WTC11 (cell line): ENCODE data around the gene WDR27. TPM values are rescaled to one million over a fixed set of nuclear protein-coding genes. Genes with fewer than 3 reads are reported as not detected.
"Not testable (repeated sequence)": the region's sequence is repeated elsewhere in the genome, so short reads cannot be mapped to it uniquely, and the experiment has no call there.

Source experiments
- ATAC-seq: fragments of 200-7000 bp; cut with Tn5 transposase; 2 replicates; pipeline ENCODE4 v1.10.0; 2021; ENCODE audit warnings: mild to moderate bottlenecking, moderate library complexity
- CTCF ChIA-PET: fragments of 300-600 bp; sonication (Branson Sonifier 250); formaldehyde crosslinking; loops from one replicate; lab custom pipeline; 2021; ENCODE audit warnings: antibody characterized with exemption; lab: Charles Lee
- POLR2A ChIA-PET: fragments of 350-600 bp; sonication (Branson Sonifier 250); formaldehyde crosslinking; loops from one replicate; lab custom pipeline; 2021; ENCODE audit warnings: antibody characterized with exemption; lab: Charles Lee
- DNase-seq: peaks from one replicate; pipeline ENCODE4 v3.0.0; 2021; ENCODE audit warnings: low spot score
- H3K27ac Mint-ChIP-seq: 2 replicates; pipeline ENCODE4 v1.8.0; 2021; ENCODE audit warnings: mixed read lengths
- H3K27me3 Mint-ChIP-seq: 2 replicates; pipeline ENCODE4 v1.8.0; 2021; ENCODE audit warnings: low read depth, mild to moderate bottlenecking, moderate library complexity, mixed read lengths
- H3K36me3 Mint-ChIP-seq: 2 replicates; pipeline ENCODE4 v1.8.0; 2021; ENCODE audit warnings: mixed read lengths
- H3K4me1 Mint-ChIP-seq: 2 replicates; pipeline ENCODE4 v1.8.0; 2022; ENCODE audit warnings: mixed read lengths
- H3K4me3 Mint-ChIP-seq: 2 replicates; pipeline ENCODE4 v1.8.0; 2021; ENCODE audit warnings: mild to moderate bottlenecking, moderate library complexity, mixed read lengths
- H3K9me3 Mint-ChIP-seq: 2 replicates; pipeline ENCODE4 v1.8.0; 2021; ENCODE audit warnings: mixed read lengths
- AFF4 ChIP-seq: sonication (generic); formaldehyde crosslinking; IDR thresholded peaks from 2 replicates; pipeline ENCODE4 v1.8.1; 2023; ENCODE audit warnings: mild to moderate bottlenecking, missing genetic modification reagents, borderline replicate concordance
- ARID4B ChIP-seq: sonication (generic); formaldehyde crosslinking; IDR thresholded peaks from 2 replicates; pipeline ENCODE4 v1.8.0; 2023; ENCODE audit warnings: missing genetic modification reagents, mild to moderate bottlenecking, borderline replicate concordance
- ELF4 ChIP-seq: sonication (generic); formaldehyde crosslinking; IDR thresholded peaks from 2 replicates; pipeline ENCODE4 v1.8.1; 2022; ENCODE audit warnings: low read depth, mild to moderate bottlenecking, moderate library complexity, missing genetic modification reagents
- ETV6 ChIP-seq: sonication (generic); formaldehyde crosslinking; IDR thresholded peaks from 2 replicates; pipeline ENCODE4 v1.8.1; 2022; ENCODE audit warnings: mild to moderate bottlenecking, missing genetic modification reagents
- MXD4 ChIP-seq: fragments of 250-450 bp; sonication (Bioruptor Pico); IDR thresholded peaks from 2 replicates; pipeline ENCODE4 v1.8.0; 2021; ENCODE audit warnings: mild to moderate bottlenecking, moderate library complexity, borderline replicate concordance
- MYBL2 ChIP-seq: sonication (generic); formaldehyde crosslinking; IDR thresholded peaks from 2 replicates; pipeline ENCODE4 v1.8.1; 2023; ENCODE audit warnings: mild to moderate bottlenecking, moderate library complexity, missing genetic modification reagents
- NFATC4 ChIP-seq: fragments of 250-450 bp; sonication (Bioruptor Pico); IDR thresholded peaks from 2 replicates; pipeline ENCODE4 v1.9.0; 2021; ENCODE audit warnings: mild to moderate bottlenecking
- PRRX2 ChIP-seq: fragments of 250-450 bp; sonication (Bioruptor Pico); IDR thresholded peaks from 2 replicates; pipeline ENCODE4 v1.8.0; 2021; ENCODE audit warnings: mild to moderate bottlenecking
- STAT6 ChIP-seq: sonication (generic); formaldehyde crosslinking; conservative IDR thresholded peaks from 2 replicates; pipeline ENCODE4 v1.8.1; 2023; ENCODE audit warnings: mild to moderate bottlenecking, low read depth, missing genetic modification reagents, moderate library complexity
- TEAD1 ChIP-seq: sonication (generic); formaldehyde crosslinking; IDR thresholded peaks from 2 replicates; pipeline ENCODE4 v1.8.0; 2022; ENCODE audit warnings: mild to moderate bottlenecking, missing genetic modification reagents
- ZNF121 ChIP-seq: sonication (generic); formaldehyde crosslinking; IDR thresholded peaks from 2 replicates; pipeline ENCODE4 v1.8.0; 2023; ENCODE audit warnings: missing genetic modification reagents
- total RNA-seq: library from RNA; stranded (reverse); gene quantifications from 3 replicates; pipeline ENCODE4 v1.2.3, GENCODE V29; 2021
- TF ChIP-seq, protein P1 (sequence below): sonication (generic); formaldehyde crosslinking; IDR thresholded peaks from 2 replicates; pipeline ENCODE4 v1.8.1; 2023; ENCODE audit warnings: mild to moderate bottlenecking, missing genetic modification reagents, moderate library complexity

The WDR27 gene
- total RNA-seq, 1 experiment from 2014 or later = 126 TPM

DNA sequence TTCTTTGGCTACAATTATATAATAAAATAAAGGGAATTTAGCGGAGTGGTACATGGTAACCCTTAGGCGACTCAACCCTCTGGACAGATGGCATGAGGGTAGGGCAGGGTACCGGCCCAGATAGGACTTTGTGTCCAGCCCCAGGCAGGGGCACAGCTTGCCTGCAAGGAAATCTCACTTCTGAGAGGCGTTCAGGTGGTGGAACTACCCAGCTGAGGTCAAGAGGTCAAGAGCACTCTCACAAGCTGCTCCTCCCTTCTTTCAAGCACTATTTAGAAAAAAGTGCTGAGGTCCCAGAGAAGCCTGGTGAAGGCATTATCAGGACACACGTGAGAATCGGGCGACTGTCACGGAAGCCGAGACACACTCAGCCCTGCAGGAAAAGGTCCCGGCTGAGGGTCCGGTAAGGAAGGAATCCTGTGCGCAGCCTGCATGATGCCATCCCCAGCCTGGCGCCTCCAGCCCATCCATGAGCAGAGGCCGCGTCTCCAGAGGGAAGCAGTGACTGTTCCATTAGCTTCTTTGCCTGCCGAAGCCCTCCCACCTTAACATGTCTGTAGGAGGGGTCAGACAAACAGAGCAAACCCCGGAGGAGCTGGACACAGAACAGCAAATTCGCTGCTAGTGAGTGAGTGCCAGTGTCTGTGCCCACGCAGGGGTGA, 54.8 kb downstream of the WDR27 start:
- DNase-seq = no peak
- TF ChIP-seq ETV6 (no peak), MYBL2 (CRISPR knock-in tag) (no peak), TEAD1 (CRISPR knock-in tag) (no peak), PRRX2 (CRISPR knock-in tag) (no peak), NFATC4 (CRISPR knock-in tag) (no peak), AFF4 (no peak), ARID4B (CRISPR knock-in tag) (no peak), ELF4 (no peak), STAT6 (CRISPR knock-in tag) (no peak), ZNF121 (CRISPR knock-in tag) (no peak), MXD4 (CRISPR knock-in tag) (no peak)
- TF ChIP-seq, protein P1, sequence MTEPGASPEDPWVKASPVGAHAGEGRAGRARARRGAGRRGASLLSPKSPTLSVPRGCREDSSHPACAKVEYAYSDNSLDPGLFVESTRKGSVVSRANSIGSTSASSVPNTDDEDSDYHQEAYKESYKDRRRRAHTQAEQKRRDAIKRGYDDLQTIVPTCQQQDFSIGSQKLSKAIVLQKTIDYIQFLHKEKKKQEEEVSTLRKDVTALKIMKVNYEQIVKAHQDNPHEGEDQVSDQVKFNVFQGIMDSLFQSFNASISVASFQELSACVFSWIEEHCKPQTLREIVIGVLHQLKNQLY = no peak
- TF ChIP-seq, all 79 proteins: peak for 0
- Mint-ChIP-seq H3K4me1 (no peaks in the 10 kb centered on the region), H3K4me3 (no peak overlapping the region), H3K9me3 (no peaks in the 10 kb centered on the region), H3K27me3 (no peaks in the 10 kb centered on the region), H3K27ac (no peak overlapping the region), H3K36me3 (peaks cover 14% of the 10 kb centered on the region)
- ATAC-seq = no peak
- CTCF ChIA-PET = no interaction called here
- POLR2A ChIA-PET = no interaction called here

DNA sequence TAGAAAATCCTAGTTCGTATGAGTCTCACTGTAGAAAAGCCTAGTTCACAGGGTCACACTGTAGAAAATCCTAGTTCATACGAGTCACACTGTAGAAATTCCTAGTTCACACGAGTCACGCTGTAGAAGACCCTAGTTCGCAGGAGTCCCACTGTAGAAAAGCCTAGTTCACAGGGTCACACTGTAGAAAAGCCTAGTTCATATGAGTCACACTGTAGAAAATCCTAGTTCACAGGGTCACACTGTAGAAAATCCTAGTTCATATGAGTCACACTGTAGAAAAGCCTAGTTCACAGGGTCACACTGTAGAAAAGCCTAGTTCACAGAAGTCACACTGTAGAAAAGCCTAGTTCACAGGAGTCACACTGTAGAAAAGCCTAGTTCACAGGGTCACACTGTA, 56.4 kb downstream of the WDR27 start:
- H3K4me1 Mint-ChIP-seq, H3K27ac Mint-ChIP-seq, H3K9me3 Mint-ChIP-seq, POLR2A ChIA-PET, ATAC-seq, H3K4me3 Mint-ChIP-seq, H3K36me3 Mint-ChIP-seq, DNase-seq, H3K27me3 Mint-ChIP-seq, CTCF ChIA-PET: not testable (repeated sequence)
